OCI-LY1 (cell line): ENCODE measurements around the gene PPFIA4.

Experiments
- EZH2 ChIP-seq: fragments of 200-600 bp; sonication (generic), shearing (Covaris generic); IDR thresholded peaks from 2 replicates; pipeline ENCODE4 v1.8.0; 2017; ENCODE audit warnings: borderline replicate concordance, mixed run types, mild to moderate bottlenecking, antibody characterized with exemption, low read length, moderate library complexity, mixed read lengths
- TF ChIP-seq, protein P1 (sequence below): fragments of 200-600 bp; sonication (generic), shearing (Covaris generic); IDR thresholded peaks from 2 replicates; pipeline ENCODE4 v1.5.1; 2017; ENCODE audit warnings: mild to moderate bottlenecking, antibody characterized with exemption, low read length, moderate library complexity, mixed read lengths

DNA sequence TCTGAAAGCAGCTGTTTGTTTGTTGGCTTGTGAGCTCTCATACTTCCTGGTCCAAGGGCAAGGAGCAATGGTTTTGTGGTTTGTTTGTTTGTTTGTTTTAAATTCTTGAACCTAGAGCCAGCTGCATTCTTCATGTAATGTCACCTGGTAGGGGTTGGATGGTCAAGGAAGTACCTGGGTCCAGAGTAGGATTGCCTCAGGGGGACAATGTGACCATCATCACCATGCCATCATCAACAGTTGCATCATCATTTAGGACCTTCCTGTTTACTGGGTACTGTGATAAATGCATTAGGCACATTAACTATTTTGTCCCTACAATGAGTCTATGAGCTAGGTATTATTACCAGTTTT, 74.2 kb downstream of the PPFIA4 start:
- TF ChIP-seq EZH2, result no peak
- TF ChIP-seq, protein P1, sequence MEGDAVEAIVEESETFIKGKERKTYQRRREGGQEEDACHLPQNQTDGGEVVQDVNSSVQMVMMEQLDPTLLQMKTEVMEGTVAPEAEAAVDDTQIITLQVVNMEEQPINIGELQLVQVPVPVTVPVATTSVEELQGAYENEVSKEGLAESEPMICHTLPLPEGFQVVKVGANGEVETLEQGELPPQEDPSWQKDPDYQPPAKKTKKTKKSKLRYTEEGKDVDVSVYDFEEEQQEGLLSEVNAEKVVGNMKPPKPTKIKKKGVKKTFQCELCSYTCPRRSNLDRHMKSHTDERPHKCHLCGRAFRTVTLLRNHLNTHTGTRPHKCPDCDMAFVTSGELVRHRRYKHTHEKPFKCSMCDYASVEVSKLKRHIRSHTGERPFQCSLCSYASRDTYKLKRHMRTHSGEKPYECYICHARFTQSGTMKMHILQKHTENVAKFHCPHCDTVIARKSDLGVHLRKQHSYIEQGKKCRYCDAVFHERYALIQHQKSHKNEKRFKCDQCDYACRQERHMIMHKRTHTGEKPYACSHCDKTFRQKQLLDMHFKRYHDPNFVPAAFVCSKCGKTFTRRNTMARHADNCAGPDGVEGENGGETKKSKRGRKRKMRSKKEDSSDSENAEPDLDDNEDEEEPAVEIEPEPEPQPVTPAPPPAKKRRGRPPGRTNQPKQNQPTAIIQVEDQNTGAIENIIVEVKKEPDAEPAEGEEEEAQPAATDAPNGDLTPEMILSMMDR, result no peak
